Mucosa of stomach (tissue), 1 donor: ENCODE results near the gene P2RX4.
"Not testable (repeated sequence)": the region's sequence is repeated elsewhere in the genome, so short reads cannot be mapped to it uniquely, and the experiment has no call there.

Experiments used
- H3K27me3 ChIP-seq: one replicate; pipeline ENCODE4 v1.7.0; 2013; ENCODE audit warnings: mild to moderate bottlenecking, low read length; ENCODE audit not compliant: control insufficient read depth, insufficient read depth
- H3K36me3 ChIP-seq: one replicate; pipeline ENCODE4 v1.7.0; 2013; ENCODE audit warnings: low read length; ENCODE audit not compliant: control insufficient read depth, insufficient read depth
- H3K4me1 ChIP-seq: one replicate; pipeline ENCODE4 v1.7.0; 2013; ENCODE audit warnings: mild to moderate bottlenecking, low read length; ENCODE audit not compliant: control insufficient read depth, insufficient read depth
- H3K4me3 ChIP-seq: one replicate; pipeline ENCODE4 v1.7.0; 2013; ENCODE audit warnings: low read length
- H3K9ac ChIP-seq: one replicate; pipeline ENCODE4 v1.7.0; 2013; ENCODE audit warnings: mild to moderate bottlenecking, low read length, moderate library complexity
- H3K9me3 ChIP-seq: one replicate; pipeline ENCODE4 v1.7.0; 2013; ENCODE audit warnings: mild to moderate bottlenecking, low read length, moderate library complexity; ENCODE audit not compliant: control insufficient read depth
- donor health status: Pancreatic carcinoma.

Gene P2RX4, protein sequence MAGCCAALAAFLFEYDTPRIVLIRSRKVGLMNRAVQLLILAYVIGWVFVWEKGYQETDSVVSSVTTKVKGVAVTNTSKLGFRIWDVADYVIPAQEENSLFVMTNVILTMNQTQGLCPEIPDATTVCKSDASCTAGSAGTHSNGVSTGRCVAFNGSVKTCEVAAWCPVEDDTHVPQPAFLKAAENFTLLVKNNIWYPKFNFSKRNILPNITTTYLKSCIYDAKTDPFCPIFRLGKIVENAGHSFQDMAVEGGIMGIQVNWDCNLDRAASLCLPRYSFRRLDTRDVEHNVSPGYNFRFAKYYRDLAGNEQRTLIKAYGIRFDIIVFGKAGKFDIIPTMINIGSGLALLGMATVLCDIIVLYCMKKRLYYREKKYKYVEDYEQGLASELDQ

DNA sequence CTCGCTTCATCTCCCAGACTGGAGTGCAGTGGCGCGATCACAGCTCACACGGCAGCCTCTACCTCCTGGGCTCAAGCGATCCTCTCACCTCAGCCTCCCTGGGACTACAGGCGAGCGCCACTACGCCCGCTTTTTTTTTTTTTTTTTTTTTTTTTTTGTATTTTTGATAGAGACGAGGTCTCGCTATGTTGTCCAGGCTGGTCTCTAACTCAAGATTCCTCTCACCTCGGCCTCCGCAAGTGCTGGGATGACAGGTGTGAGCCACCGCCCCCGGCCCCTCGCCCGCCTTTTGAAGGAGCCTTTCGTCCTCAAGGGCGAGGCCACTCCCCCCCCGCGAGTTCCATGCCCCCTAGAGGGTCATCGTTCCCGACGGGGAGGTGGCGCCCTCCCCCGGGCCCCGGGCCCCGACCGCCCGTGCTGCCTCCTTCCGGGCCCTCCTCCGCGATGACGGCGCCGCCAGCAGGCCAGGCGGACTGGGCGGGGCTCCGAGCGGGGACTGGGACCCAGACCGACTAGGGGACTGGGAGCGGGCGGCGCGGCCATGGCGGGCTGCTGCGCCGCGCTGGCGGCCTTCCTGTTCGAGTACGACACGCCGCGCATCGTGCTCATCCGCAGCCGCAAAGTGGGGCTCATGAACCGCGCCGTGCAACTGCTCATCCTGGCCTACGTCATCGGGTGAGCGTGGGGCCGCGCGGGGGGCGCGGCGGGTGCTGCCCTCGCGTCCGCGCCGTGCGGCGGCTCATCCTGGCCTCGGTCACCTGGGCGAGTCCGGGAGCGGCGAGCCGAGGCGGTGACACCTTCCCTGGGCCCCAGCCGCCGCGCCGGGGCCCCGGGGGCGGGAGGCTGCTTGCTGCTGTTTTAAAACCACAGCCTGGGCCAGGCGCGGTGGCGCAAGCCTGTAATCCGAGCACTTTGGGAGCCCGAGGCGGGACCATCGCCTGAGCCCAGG lies at the start of gene P2RX4:
TSS of gene P2RX4 (plus strand) at position 506 of the 949 bp plus-strand sequence. CDS start at position 542, 36 bp downstream.
- peak within 1 kb of the TSS; percentile 97 for H3K9ac ChIP-seq
- peak within 1 kb of the TSS; percentile 92 for H3K4me3 ChIP-seq
- no peaks in the 10 kb centered on the region for H3K9me3 ChIP-seq

DNA sequence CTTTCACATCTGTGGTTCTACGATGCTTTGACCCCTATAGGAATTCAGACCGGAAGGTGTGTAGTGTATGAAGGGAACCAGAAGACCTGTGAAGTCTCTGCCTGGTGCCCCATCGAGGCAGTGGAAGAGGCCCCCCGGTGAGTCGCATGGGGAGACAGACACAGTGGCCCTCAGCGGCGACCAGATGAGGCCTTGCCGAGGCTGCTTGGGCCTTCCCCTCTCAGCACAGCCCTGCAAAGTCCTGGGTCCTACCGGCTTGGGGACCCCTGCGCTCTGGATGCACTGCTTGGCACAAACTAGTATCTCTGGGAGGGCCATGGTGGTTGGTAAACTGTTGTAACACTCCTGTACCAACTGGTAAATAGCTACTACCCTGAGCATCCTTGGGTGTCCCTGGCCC lies 47.5 kb upstream of the P2RX4 start:
- Histone ChIP-seq H3K4me3 (no peak overlapping the region), H3K4me1 (peaks cover 6% of the 10 kb centered on the region), H3K9ac (no peak overlapping the region), H3K36me3 (no peaks in the 10 kb centered on the region), H3K27me3 (no peaks in the 10 kb centered on the region), H3K9me3 (no peaks in the 10 kb centered on the region)

More for the DNA sequence above, at the start of gene P2RX4:
- Histone ChIP-seq H3K27me3 (no peaks in the 10 kb centered on the region), H3K4me1 (peaks cover 16% of the 10 kb centered on the region), H3K36me3 (no peaks in the 10 kb centered on the region)

DNA sequence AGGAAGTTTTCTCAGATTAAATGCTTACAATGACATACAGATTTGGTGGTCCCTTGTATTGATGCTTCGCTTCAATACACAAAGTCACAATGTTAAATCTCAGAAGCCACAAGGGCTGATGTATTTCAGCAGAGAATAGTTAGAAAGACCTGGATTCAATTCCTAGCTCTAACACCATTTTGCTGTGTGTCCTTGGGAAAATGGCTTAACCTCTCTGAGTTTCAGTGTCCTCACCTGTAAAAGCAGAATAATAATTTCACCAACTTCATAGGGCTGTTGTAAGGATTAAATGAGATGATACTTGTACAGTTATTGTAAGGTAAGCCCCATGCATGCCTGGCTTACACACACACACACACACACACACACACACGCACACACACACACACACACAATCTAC lies 46.9 kb upstream of the P2RX4 start:
- Histone ChIP-seq H3K9me3 (no peaks in the 10 kb centered on the region), H3K27me3 (no peaks in the 10 kb centered on the region), H3K4me1 (peaks cover 6% of the 10 kb centered on the region), H3K36me3 (no peaks in the 10 kb centered on the region), H3K4me3 (no peak overlapping the region), H3K9ac (no peak overlapping the region)

DNA sequence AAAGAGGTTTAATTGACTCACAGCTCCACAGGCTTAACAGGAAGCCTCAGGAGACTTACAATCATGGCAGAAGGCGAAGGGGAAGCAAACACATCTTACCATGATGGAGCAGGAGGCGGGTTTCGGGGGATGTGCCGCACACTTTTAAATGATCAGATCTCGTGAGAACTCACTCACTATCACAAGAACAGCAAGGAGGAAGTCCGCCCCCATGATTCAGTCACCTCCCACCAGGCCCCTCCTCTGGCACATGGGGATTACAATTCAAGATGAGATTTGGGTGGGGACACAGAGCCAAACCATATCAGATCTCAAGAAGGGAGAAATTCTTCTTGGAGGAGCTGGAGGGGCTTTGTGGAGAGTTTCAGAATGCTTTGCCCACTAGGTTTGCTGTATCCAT lies 45.1 kb upstream of the P2RX4 start:
- not testable (repeated sequence) for H3K27me3 ChIP-seq, H3K9ac ChIP-seq, H3K9me3 ChIP-seq, H3K36me3 ChIP-seq, H3K4me1 ChIP-seq, H3K4me3 ChIP-seq

DNA sequence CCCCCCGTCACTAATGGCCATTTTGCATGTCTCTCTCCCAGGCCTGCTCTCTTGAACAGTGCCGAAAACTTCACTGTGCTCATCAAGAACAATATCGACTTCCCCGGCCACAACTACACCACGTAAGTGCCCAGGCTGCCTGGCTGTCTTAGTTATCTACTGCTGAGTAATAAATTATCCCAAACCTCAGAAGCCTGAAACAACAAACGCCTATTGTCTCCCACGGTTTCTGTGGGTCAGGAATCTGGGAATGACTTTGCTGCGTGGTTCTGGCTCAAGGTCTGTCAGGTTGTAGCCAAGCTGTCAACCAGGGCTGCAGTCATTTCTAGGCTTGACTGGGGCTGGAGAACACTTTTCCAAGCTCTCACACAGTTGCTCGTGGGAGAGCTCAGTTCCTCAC lies 44.6 kb upstream of the P2RX4 start:
- H3K4me1 ChIP-seq: peaks cover 6% of the 10 kb centered on the region
- H3K9me3 ChIP-seq: no peaks in the 10 kb centered on the region
- no peak overlapping the region for H3K9ac ChIP-seq
- H3K4me3 ChIP-seq: no peak overlapping the region
- H3K27me3 ChIP-seq: no peaks in the 10 kb centered on the region
- no peaks in the 10 kb centered on the region for H3K36me3 ChIP-seq

DNA sequence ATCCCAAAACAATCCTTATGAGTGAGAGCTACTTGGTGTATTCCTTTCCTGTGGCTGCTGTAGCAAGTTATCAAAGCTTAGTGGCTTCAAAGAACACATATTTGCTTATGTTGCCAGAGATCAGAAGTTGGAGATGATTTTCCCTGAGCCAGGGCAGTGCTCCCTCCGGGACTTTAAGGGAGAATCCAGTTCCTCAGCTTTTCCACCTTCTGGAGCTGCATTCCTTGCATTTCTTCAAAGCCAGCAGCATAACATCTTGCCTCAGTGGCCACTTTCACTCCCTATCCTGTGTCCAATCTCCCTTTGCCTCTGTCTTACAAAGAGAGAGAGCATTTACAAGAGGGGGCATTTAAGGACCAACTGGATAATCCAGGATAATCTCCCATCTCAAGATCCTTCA lies 43.6 kb upstream of the P2RX4 start:
- Histone ChIP-seq H3K4me1 (peaks cover 6% of the 10 kb centered on the region), H3K9ac (no peak overlapping the region), H3K36me3 (no peaks in the 10 kb centered on the region), H3K27me3 (no peaks in the 10 kb centered on the region), H3K4me3 (no peak overlapping the region), H3K9me3 (no peaks in the 10 kb centered on the region)

DNA sequence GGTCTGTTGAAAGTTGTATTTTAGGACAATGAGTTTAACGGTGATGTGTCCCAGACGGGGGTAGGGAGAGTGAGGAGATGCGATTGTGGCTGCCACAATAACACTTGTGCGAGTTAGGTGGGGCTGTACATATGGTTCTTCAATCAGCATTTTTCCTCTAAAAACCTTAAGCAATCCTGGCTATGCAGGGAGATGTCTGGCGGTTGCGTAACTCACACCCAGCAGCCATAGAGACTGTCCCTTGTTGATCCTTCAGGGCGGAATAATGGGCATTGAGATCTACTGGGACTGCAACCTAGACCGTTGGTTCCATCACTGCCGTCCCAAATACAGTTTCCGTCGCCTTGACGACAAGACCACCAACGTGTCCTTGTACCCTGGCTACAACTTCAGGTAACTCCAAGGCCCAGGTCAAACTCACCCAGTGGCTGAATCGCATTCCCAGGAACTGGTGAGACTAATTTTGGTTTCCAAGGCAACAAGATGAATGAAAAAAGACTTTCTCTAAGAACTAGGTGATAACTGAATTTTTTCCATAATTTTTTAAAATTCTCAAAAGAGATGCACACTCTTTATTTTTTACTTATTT lies 42.6 kb upstream of the P2RX4 start:
- H3K9me3 ChIP-seq: no peaks in the 10 kb centered on the region
- H3K4me3 ChIP-seq: no peak overlapping the region
- no peaks in the 10 kb centered on the region for H3K36me3 ChIP-seq
- H3K27me3 ChIP-seq: no peaks in the 10 kb centered on the region
- H3K9ac ChIP-seq: no peak overlapping the region
- H3K4me1 ChIP-seq: peaks cover 6% of the 10 kb centered on the region

DNA sequence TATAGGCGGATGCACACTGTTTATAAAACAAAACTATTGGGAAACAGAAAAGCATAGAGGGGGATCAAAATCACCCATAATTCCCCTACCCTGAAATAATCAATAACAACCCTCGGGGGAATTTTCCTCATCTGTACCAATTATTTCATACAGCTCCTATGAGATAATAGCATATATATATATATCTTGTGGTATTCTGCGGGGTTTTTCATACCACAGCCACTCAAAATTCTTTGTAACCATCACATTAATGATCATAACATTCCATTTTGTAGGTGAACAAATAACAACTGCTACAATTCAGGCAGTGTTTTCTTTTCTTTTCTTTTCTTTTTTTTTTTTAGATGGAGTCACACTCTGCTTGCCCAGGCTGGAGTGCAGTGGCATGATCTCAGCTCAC lies 42.0 kb upstream of the P2RX4 start:
- Histone ChIP-seq H3K4me3 (no peak overlapping the region), H3K9me3 (no peaks in the 10 kb centered on the region), H3K9ac (no peak overlapping the region), H3K27me3 (no peaks in the 10 kb centered on the region), H3K36me3 (no peaks in the 10 kb centered on the region), H3K4me1 (peaks cover 6% of the 10 kb centered on the region)

DNA sequence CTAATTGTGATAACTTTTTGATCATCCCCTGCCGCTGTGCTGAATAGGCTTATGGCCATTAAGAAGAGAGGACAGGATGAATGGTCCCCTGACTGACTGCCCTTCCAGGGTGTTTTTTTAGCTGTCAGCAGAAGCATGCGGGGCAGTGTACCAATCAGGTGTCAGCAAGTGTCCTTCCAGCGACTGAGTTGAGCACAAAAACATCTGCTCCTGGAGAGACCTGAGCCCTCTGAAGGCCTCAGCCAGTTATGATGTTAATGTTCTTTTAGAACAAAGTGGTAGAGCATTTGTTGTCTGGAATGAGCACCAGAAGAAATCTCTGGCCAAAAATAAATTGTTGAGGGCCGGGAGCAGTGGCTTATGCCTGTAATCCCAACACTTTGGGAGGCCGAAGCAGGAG lies 39.8 kb upstream of the P2RX4 start:
- no peaks in the 10 kb centered on the region for H3K36me3 ChIP-seq

DNA sequence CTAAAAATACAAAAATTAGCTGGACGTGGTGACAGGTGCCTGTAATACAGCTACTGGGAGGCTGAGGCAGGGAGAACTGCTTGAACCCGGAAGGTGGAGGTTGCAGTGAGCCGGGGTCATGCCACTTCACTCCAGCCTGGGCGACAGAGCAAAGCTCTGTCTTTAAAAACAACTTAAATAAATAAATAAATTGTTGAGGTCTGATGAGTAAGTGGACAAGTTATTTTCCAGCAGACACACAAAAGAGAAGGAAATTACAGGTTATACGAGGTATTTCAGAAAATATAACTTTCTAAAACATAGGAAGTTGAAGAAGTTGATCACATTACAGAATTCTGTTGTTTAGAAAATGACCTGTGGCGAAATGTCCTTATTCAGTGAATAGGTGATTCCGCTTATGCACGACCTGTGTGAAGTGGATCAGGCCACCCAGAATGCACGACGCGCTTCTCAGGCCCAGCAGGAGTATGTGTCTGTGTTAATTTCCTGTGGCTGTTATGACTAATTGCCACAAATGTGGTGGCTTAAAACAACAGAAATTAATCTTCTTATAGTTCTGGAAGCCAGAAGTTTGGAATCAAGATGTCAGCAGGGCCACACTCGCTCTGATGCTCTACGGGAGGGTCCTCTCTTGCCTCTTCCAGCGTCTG lies 39.2 kb upstream of the P2RX4 start:
- Histone ChIP-seq H3K36me3 (no peaks in the 10 kb centered on the region), H3K9me3 (no peaks in the 10 kb centered on the region), H3K27me3 (no peaks in the 10 kb centered on the region), H3K4me1 (no peaks in the 10 kb centered on the region), H3K9ac (no peak overlapping the region), H3K4me3 (no peak overlapping the region)

More for the DNA sequence above, 39.8 kb upstream of the P2RX4 start:
- Histone ChIP-seq H3K27me3 (no peaks in the 10 kb centered on the region), H3K9me3 (no peaks in the 10 kb centered on the region), H3K9ac (no peak overlapping the region), H3K4me1 (peaks cover 5% of the 10 kb centered on the region), H3K4me3 (no peak overlapping the region)

DNA sequence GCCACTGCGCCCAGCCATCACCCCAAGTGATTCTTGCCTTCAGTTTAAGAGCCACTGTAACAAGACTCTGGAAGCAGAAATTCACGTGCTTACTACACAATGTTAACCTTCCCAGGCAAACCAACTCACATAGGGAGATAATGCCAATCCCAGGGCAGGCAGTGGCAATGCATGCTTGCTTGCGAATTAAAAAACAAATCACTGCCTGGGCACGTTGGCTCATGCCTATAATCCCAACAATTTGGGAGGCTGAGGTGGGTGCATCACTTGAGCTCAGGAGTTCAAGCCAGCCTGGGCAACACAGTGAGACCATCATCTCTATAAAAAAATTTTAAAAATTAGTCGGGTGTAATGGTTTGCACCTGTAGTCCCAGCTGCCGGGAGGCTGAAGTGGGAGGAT lies 37.8 kb upstream of the P2RX4 start:
- no peaks in the 10 kb centered on the region for H3K27me3 ChIP-seq
- no peaks in the 10 kb centered on the region for H3K4me1 ChIP-seq
- no peak overlapping the region for H3K9ac ChIP-seq
- H3K36me3 ChIP-seq: no peaks in the 10 kb centered on the region
- H3K9me3 ChIP-seq: no peaks in the 10 kb centered on the region
- H3K4me3 ChIP-seq: no peak overlapping the region
